H4 (cell line): ENCODE measurements around the gene SSB. TPM values are rescaled to one million over a fixed set of nuclear protein-coding genes. Genes with fewer than 3 reads are reported as not detected.
"Not testable (repeated sequence)": the region's sequence is repeated elsewhere in the genome, so short reads cannot be mapped to it uniquely, and the experiment has no call there.

Source experiments
- DNase-seq: peaks from one replicate; pipeline ENCODE4 v3.0.0-alpha.2; 2015; ENCODE audit warnings: low spot score
- total RNA-seq: library from RNA; depleted of rRNA; stranded (reverse); fragments of >200 nt; shearing (Covaris generic); gene quantifications from 2 replicates; pipeline ENCODE4 v1.2.3, GENCODE V29; 2014; rRNA removed

The SSB gene
- total RNA-seq, 1 experiment from 2014 or later: 117 TPM

GRCh38 chr2:169828141-169828811 is 29.6 kb downstream of the SSB start:
- DNase-seq: peak; percentile 25

GRCh38 chr2:169834401-169834800 is 35.7 kb downstream of the SSB start:
- no peak for DNase-seq

GRCh38 chr2:169838743-169839489 is 40.2 kb downstream of the SSB start:
- DNase-seq: no peak

- no peak for DNase-seq
Measured at GRCh38 chr2:169839954-169840746, 41.5 kb downstream of the SSB start.

- no peak for DNase-seq
Measured at GRCh38 chr2:169840747-169841142, 42.1 kb downstream of the SSB start.

GRCh38 chr2:169841625-169842024 is 43.0 kb downstream of the SSB start:
- DNase-seq: not testable (repeated sequence)

- DNase-seq: no peak
Measured at GRCh38 chr2:169845016-169845415, 46.3 kb downstream of the SSB start.

GRCh38 chr2:169848959-169849693 is 50.5 kb downstream of the SSB start:
- DNase-seq: not testable (repeated sequence)

- DNase-seq: no peak
Measured at GRCh38 chr2:169849710-169850109, 51.0 kb downstream of the SSB start.

GRCh38 chr2:169853041-169853668 is 54.5 kb downstream of the SSB start:
- DNase-seq: no peak

GRCh38 chr2:169855281-169856258 is 56.9 kb downstream of the SSB start:
- DNase-seq: not testable (repeated sequence)

- no peak for DNase-seq
Measured at GRCh38 chr2:169859423-169859822, 60.8 kb downstream of the SSB start.

GRCh38 chr2:169860149-169860548 is 61.5 kb downstream of the SSB start:
- DNase-seq: no peak

Other genes with a start within 250 kb of the SSB start
- 20.6 and 27.7 TPM in 2 replicates for gene FASTKD1, start 225.0 kb upstream of the SSB start, total RNA-seq
- 15.8 and 21.3 TPM in 2 replicates for gene PPIG, start 214.5 kb upstream of the SSB start, total RNA-seq
- gene CFAP210, start 104.5 kb upstream of the SSB start, total RNA-seq: not detected in 2 replicates
- gene PHOSPHO2, start 104.4 kb upstream of the SSB start, total RNA-seq: 5.0 and 7.1 TPM in 2 replicates
- 9.4 and 11.7 TPM in 2 replicates for gene KLHL23, start 65.0 kb upstream of the SSB start, total RNA-seq
- 96.3 and 128 TPM in 2 replicates for gene METTL5, start 26.0 kb downstream of the SSB start, total RNA-seq
- 9.8 and 17.1 TPM in 2 replicates for gene UBR3, start 28.6 kb downstream of the SSB start, total RNA-seq